SK-N-MC (cell line): ENCODE measurements around the gene PDE6H.

Experiments
- EZH2 ChIP-seq: fragments of 200-600 bp; sonication (generic); IDR thresholded peaks from one replicate; pipeline ENCODE4 v1.6.1; 2017; ENCODE audit warnings: antibody characterized with exemption
- POLR2AphosphoS5 ChIP-seq: IDR thresholded peaks from 2 replicates; pipeline ENCODE4 v1.6.1; 2012; ENCODE audit warnings: mild to moderate bottlenecking, low read depth, low read length, borderline replicate concordance

DNA sequence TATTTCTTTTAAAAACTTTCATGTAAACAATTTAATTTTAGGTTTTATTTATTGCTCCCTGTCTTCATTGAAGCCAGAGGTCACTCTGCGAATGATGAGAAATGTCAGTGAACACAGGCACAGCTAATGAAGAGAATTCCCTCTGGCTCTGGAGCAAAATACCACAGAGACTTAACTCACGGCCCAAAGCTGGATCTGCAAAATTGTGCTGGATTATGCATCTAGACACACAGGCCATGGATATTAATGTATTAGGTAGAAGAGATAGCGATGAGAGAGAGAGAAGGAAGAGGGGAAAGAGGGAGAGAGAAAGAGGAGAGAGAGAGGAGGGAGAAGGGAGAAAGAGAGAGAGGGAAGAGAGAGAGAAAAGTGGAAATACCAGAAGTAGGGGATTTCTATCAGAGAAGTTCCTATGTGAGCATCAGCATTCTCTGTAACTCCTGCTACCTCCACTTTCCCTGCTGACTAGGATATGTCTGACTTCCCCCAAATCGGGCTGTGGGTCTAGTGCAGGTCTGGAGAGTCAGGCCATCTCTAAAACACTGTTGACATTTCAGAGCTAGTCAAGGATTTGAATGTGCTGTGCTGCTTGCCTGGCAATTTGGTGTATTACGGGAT, 15.2 kb upstream of the PDE6H start:
- TF ChIP-seq POLR2AphosphoS5 (no peak), EZH2 (no peak)
